ENCODE data around the gene ZNF546. TPM values are rescaled to one million over a fixed set of nuclear protein-coding genes. Genes with fewer than 3 reads are reported as not detected.

The ZNF546 gene
- total and polyA plus RNA-seq, 2 donors (not counting 1 experiment from before 2014, with no cell fraction given), result 1.8 to 15.7 TPM

GRCh38 chr19:39967561-39967960, 29.3 kb upstream of the ZNF546 start:
- peaks cover 31% of the 10 kb centered on the region in 2 donors for H3K4me1 ChIP-seq (ENCODE audit: control insufficient read depth in 2 of 2, insufficient read depth in 2 of 2, low read length in 2 of 2)
- ChIA-PET CTCF (interaction anchor here (2.1 to 4.3 kb wide), 3 partner anchors 10 to 60 kb away, joined by 4 to 77 read pairs (median 7); no protein-coding TSS in a partner anchor), POLR2A (no interaction called here)
- H3K4me3 ChIP-seq (ENCODE audit: control extremely low read depth in 1 of 5, extremely low read depth in 1 of 5, insufficient read depth in 1 of 5, low read depth in 2 of 5, low read length in 4 of 5), result no peak overlapping the region
- no peak overlapping the region for H2AFZ ChIP-seq (ENCODE audit: insufficient read depth, low read depth, low read length, poor library complexity, severe bottlenecking)
- Mint-ChIP-seq H3K27me3 (no peaks in the 10 kb centered on the region), H3K27ac (no peak overlapping the region), H3K9me3 (ENCODE audit: insufficient read depth) (no peaks in the 10 kb centered on the region), H3K4me3 (no peak overlapping the region), H3K4me1 (peaks cover 44% of the 10 kb centered on the region)
- H3K27me3 ChIP-seq (replicated peaks in 1 of 4; ENCODE audit: control extremely low read depth in 1 of 4, control insufficient read depth in 3 of 4, insufficient read depth in 4 of 4, low read length in 3 of 4), result no peaks in the 10 kb centered on the region
- ATAC-seq (ENCODE audit: low read depth) (no peak), DNase-seq (no peak)
- no peak overlapping the region for H3K9ac ChIP-seq (ENCODE audit: low read length)
- H4K20me1 ChIP-seq (ENCODE audit: control insufficient read depth, insufficient read depth, low read length, poor library complexity, severe bottlenecking), result no peaks in the 10 kb centered on the region
- peaks cover 14% of the 10 kb centered on the region for H3K79me2 ChIP-seq (ENCODE audit: control insufficient read depth, insufficient read depth, low read length)
- H3K4me2 ChIP-seq (replicated peaks; ENCODE audit: low read depth, low read length, poor library complexity, severe bottlenecking), result no peak overlapping the region
- peaks cover 0 to 5% of the 10 kb centered on the region in 2 experiments for H3K36me3 ChIP-seq (replicated peaks in 1 of 2; ENCODE audit: control extremely low read depth in 1 of 2, control insufficient read depth in 1 of 2, extremely low read depth in 1 of 2, insufficient read depth in 2 of 2, low read length in 1 of 2)
- 91% methylated on average over 8 of the region's 9 CpGs for WGBS (ENCODE audit: insufficient coverage)
- intact Hi-C loops (cut with micrococcal nuclease), result no loop called here
- H3K27ac ChIP-seq (ENCODE audit: low read length in 2 of 2), result no peak overlapping the region
- no peaks in the 10 kb centered on the region for H3K9me3 ChIP-seq (ENCODE audit: control extremely low read depth in 1 of 3, control insufficient read depth in 2 of 3, insufficient read depth in 1 of 3, low read length in 2 of 3)
- TF ChIP-seq, protein P1, sequence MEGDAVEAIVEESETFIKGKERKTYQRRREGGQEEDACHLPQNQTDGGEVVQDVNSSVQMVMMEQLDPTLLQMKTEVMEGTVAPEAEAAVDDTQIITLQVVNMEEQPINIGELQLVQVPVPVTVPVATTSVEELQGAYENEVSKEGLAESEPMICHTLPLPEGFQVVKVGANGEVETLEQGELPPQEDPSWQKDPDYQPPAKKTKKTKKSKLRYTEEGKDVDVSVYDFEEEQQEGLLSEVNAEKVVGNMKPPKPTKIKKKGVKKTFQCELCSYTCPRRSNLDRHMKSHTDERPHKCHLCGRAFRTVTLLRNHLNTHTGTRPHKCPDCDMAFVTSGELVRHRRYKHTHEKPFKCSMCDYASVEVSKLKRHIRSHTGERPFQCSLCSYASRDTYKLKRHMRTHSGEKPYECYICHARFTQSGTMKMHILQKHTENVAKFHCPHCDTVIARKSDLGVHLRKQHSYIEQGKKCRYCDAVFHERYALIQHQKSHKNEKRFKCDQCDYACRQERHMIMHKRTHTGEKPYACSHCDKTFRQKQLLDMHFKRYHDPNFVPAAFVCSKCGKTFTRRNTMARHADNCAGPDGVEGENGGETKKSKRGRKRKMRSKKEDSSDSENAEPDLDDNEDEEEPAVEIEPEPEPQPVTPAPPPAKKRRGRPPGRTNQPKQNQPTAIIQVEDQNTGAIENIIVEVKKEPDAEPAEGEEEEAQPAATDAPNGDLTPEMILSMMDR (IDR thresholded peaks at IDR 0.05), result no peak
- no peak for TF ChIP-seq EZH2 (IDR thresholded peaks at IDR 0.05; ENCODE audit: borderline replicate concordance, insufficient read depth, low read depth, low read length, poor library complexity, severe bottlenecking)

DNA sequence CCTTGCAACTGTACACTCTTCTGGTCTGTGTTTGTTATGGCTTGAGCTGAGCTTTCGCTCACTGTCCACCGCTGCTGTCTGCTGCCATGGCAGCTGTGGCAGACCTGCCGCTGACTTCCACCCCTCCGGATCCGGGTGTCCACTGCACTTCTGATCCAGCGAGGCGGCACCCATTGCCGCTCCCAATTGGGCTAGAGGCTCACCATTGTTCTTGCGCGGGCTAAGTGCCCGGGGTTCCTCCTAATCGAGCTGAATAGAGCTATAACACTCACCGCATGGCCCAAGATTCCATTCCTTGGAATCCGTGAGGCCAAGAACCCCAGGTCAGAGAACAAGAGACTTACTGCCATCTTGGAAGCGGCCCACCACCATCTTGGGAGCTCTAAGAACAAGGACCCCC, 28.1 kb upstream of the ZNF546 start:
- ChIA-PET POLR2A (interaction anchor here (0.5 to 1.1 kb wide), 3 partner anchors 10 to 337 kb away, joined by 3 to 5 read pairs (median 4); no protein-coding TSS in a partner anchor), CTCF (interaction anchor here (1.0 to 4.3 kb wide), 7 partner anchors 7 to 176 kb away, joined by 4 to 77 read pairs (median 24); partner anchors contain the start of gene DYRK1B)
- no peak overlapping the region for H3K4me3 ChIP-seq (ENCODE audit: control extremely low read depth in 1 of 5, extremely low read depth in 1 of 5, insufficient read depth in 1 of 5, low read depth in 2 of 5, low read length in 4 of 5)
- no peaks in the 10 kb centered on the region for H3K9me3 ChIP-seq (ENCODE audit: control extremely low read depth in 1 of 3, control insufficient read depth in 2 of 3, insufficient read depth in 1 of 3, low read length in 2 of 3)
- no peak overlapping the region for H2AFZ ChIP-seq (ENCODE audit: insufficient read depth, low read depth, low read length, poor library complexity, severe bottlenecking)
- H3K79me2 ChIP-seq (ENCODE audit: control insufficient read depth, insufficient read depth, low read length), result peaks cover 25% of the 10 kb centered on the region
- 95% methylated on average over 14 of the region's 15 CpGs for WGBS (ENCODE audit: insufficient coverage)
- peak overlapping the region; percentile 79 for H3K27ac Mint-ChIP-seq
- H3K9ac ChIP-seq (ENCODE audit: low read length), result no peak overlapping the region
- H3K27me3 Mint-ChIP-seq, result no peaks in the 10 kb centered on the region
- peaks cover 26 to 28% of the 10 kb centered on the region in 2 donors for H3K4me1 ChIP-seq (ENCODE audit: control insufficient read depth in 2 of 2, insufficient read depth in 2 of 2, low read length in 2 of 2)
- H3K36me3 ChIP-seq (replicated peaks in 1 of 2; ENCODE audit: control extremely low read depth in 1 of 2, control insufficient read depth in 1 of 2, extremely low read depth in 1 of 2, insufficient read depth in 2 of 2, low read length in 1 of 2), result peaks cover 0 to 16% of the 10 kb centered on the region in 2 experiments
- intact Hi-C loops (cut with micrococcal nuclease), result no loop called here
- no peak for DNase-seq
- H4K20me1 ChIP-seq (ENCODE audit: control insufficient read depth, insufficient read depth, low read length, poor library complexity, severe bottlenecking), result peaks cover 6% of the 10 kb centered on the region
- TF ChIP-seq, protein P1 (IDR thresholded peaks at IDR 0.05), result no peak
- TF ChIP-seq EZH2 (IDR thresholded peaks at IDR 0.05; ENCODE audit: borderline replicate concordance, insufficient read depth, low read depth, low read length, poor library complexity, severe bottlenecking), result no peak
- no peak overlapping the region for H3K27ac ChIP-seq (ENCODE audit: low read length in 2 of 2)
- ATAC-seq (ENCODE audit: low read depth), result no peak
- no peaks in the 10 kb centered on the region for H3K9me3 Mint-ChIP-seq (ENCODE audit: insufficient read depth)
- H3K4me2 ChIP-seq (replicated peaks; ENCODE audit: low read depth, low read length, poor library complexity, severe bottlenecking), result no peak overlapping the region
- no peaks in the 10 kb centered on the region for H3K27me3 ChIP-seq (replicated peaks in 1 of 4; ENCODE audit: control extremely low read depth in 1 of 4, control insufficient read depth in 3 of 4, insufficient read depth in 4 of 4, low read length in 3 of 4)
- no peak overlapping the region for H3K4me3 Mint-ChIP-seq
- H3K4me1 Mint-ChIP-seq, result peaks cover 49% of the 10 kb centered on the region
